Ishikawa (cell line): ENCODE results near the gene DMAC2L.

Experiments
- EP300 ChIP-seq: IDR thresholded peaks from 2 replicates; pipeline ENCODE4 v1.6.1; 2012; ENCODE audit warnings: borderline replicate concordance
- RAD21 ChIP-seq: IDR thresholded peaks from 2 replicates; pipeline ENCODE4 v1.6.1; 2012; ENCODE audit warnings: low read depth
- TAF1 ChIP-seq: IDR thresholded peaks from 2 replicates; pipeline ENCODE4 v1.6.1; 2012; ENCODE audit warnings: low read depth, mild to moderate bottlenecking
- TF ChIP-seq, protein P1 (sequence below): IDR thresholded peaks from 2 replicates; pipeline ENCODE4 v1.6.1; 2012; ENCODE audit warnings: low read depth, mild to moderate bottlenecking

DNA sequence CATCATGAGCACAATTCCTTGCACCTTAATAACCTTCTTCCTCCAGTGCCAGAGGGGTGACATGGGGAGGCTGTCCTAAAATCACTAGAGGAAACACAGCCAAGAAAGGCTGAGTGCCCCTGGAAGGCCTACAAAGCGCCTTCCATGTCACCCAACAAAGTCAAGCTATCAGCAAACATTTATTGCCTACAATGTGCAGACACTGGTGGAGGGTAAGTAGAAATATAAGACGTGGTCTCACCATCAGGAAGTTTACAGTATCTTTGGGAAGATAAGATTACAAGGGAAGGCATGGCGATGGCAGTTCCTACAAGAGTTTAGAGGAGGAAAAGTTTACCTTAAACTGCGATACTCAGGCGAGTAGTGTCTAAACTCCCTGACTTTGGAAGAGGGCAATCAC is 27.9 kb downstream of the DMAC2L start:
- no peak for TF ChIP-seq RAD21
- no peak for TF ChIP-seq TAF1
- TF ChIP-seq, protein P1, sequence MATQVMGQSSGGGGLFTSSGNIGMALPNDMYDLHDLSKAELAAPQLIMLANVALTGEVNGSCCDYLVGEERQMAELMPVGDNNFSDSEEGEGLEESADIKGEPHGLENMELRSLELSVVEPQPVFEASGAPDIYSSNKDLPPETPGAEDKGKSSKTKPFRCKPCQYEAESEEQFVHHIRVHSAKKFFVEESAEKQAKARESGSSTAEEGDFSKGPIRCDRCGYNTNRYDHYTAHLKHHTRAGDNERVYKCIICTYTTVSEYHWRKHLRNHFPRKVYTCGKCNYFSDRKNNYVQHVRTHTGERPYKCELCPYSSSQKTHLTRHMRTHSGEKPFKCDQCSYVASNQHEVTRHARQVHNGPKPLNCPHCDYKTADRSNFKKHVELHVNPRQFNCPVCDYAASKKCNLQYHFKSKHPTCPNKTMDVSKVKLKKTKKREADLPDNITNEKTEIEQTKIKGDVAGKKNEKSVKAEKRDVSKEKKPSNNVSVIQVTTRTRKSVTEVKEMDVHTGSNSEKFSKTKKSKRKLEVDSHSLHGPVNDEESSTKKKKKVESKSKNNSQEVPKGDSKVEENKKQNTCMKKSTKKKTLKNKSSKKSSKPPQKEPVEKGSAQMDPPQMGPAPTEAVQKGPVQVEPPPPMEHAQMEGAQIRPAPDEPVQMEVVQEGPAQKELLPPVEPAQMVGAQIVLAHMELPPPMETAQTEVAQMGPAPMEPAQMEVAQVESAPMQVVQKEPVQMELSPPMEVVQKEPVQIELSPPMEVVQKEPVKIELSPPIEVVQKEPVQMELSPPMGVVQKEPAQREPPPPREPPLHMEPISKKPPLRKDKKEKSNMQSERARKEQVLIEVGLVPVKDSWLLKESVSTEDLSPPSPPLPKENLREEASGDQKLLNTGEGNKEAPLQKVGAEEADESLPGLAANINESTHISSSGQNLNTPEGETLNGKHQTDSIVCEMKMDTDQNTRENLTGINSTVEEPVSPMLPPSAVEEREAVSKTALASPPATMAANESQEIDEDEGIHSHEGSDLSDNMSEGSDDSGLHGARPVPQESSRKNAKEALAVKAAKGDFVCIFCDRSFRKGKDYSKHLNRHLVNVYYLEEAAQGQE = no peak
- TF ChIP-seq EP300 = no peak
